HG03460 (cell line): ENCODE data around the gene ULK3.

ENCODE experiments used
- ATAC-seq: cut with Tn5 transposase; IDR thresholded peaks from one replicate; pipeline ENCODE4 v1.9.1; 2021; ENCODE audit not compliant: unreplicated experiment

Gene ULK3

DNA sequence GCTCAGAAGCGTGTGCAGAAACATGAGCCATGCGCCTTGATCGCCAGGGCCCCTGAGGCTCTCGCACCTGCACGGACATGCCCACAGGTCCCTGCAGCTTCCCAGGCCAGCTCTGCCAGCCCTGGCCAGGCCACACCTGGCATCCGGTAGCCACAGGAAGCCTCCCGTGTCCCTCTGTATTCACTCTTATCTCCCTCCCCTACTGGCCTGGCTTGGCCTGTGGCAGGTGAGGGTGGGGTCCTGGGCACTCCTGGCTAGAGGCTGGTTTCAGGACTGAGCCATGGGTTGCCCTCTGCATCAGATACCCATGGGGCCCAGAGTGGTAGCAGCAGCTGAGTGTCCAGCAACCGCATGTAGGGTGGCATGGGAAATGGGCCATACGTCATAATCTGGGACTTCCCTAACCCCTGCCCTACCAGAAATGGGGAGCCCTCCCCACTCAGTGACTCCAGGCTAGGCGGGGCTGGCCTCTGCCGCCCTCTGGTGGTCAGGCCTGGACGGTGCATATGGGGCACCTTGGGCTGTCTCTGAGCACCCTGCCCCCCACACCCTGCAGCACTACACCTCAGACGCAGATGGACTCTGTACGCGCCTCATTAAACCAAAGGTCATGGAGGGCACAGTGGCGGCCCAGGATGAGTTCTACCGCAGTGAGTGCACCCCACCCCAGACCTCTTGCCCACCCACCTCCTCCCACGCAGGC lies 42.9 kb downstream of the ULK3 start:
- ATAC-seq, result peak; percentile 64

DNA sequence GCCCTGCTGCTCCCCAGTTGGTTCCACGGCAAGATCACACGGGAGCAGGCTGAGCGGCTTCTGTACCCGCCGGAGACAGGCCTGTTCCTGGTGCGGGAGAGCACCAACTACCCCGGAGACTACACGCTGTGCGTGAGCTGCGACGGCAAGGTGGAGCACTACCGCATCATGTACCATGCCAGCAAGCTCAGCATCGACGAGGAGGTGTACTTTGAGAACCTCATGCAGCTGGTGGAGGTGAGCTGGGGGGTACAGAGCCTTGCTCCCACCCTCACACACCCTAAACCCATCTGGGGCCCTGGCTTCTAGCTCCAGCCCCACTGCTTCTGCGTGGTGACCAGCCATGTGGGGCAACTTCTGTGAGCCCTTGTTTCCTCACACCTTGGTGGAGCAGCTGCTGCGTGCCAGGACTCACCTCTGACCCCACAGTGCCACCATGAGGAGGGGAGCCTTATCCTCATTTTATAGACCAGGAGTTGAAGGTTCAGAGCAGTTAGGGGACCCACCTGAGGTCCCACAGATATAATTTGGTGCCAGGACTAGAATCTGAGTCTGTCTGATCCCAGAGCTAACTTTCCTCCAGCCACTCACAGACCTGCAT lies 43.6 kb downstream of the ULK3 start:
- no peak for ATAC-seq

DNA sequence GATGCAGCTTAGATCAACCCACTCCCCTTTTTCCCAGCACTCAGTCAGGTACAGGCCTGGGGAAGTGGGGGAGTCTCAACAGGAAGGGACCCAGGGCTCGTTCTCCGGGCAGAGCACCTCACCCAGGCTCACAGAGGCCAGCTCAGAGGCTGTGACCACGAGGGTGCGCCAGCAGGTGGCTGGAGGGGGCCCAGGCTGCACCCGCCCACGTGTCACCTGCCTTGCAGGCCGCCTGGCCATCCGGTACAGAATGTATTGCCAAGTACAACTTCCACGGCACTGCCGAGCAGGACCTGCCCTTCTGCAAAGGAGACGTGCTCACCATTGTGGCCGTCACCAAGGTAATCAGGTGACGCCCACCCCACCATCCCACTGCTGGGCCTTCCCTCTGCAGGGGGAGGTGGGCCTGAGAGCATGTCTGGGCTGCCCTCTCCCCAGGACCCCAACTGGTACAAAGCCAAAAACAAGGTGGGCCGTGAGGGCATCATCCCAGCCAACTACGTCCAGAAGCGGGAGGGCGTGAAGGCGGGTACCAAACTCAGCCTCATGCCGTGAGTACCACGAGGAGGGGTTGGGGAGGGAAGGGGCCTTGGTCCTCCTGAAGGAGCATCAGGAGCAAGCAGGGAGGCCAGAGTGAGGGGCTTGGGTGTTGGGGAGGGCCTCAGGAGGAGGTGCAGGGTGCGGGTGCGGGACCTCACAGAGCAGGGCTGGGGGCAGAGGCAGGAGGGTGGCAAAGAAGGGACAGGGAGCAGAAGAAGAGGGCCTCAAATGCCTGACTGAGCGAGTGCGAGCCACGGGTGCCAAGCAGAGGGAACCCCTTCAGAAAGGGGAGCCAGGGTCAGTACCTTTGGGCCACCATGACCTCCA lies 44.3 kb downstream of the ULK3 start:
- no peak for ATAC-seq

DNA sequence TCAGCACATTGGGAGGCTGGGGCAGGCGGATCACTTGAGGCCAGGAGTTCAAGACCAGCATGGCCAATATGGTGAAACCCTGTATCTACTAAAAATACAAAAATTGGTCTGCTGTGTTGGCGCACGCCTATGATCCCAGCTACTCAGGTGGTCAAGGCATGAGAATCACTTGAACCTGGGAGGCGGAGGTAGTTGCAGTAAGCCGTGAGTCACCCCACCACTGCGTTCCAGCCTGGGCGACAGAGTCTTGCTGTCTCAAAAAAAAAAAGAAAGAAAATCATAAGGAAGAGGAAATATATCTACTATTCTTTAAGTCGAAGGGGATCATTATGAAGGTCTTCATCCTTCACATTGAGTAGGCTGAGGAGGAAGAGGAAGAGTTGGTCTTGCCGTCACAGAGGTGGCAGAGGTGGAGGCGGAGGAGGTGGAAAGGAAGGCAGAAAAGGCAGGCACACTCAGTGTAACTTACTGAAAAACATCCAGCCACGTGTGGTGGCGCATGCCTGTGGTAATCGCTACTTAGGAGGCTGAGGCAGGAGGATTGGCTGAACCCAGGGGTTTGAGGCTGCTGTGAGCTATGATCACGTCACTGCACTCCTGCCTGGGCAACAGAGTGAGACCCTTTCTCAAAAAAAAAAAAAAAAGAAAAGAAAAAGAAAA lies 46.9 kb downstream of the ULK3 start:
- no peak for ATAC-seq

DNA sequence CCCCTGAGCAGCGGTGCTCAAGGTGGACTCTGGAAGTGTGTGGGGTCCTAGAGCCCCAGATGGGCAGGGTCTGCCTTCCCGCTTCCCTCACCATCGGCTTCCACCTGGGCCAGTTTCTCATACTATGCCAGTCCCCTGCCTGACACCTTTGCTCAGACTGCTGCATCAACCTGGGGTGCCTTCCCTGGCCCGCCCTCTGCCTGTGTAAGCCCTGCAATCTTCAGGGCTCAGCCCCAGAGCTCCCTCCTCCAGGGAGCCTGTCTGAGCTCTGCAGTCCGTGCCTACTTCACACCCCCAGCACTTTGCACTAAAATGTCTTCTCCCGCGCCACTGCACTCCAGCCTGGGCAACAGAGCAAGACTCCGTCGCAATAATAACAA lies 48.0 kb downstream of the ULK3 start:
- no peak for ATAC-seq

DNA sequence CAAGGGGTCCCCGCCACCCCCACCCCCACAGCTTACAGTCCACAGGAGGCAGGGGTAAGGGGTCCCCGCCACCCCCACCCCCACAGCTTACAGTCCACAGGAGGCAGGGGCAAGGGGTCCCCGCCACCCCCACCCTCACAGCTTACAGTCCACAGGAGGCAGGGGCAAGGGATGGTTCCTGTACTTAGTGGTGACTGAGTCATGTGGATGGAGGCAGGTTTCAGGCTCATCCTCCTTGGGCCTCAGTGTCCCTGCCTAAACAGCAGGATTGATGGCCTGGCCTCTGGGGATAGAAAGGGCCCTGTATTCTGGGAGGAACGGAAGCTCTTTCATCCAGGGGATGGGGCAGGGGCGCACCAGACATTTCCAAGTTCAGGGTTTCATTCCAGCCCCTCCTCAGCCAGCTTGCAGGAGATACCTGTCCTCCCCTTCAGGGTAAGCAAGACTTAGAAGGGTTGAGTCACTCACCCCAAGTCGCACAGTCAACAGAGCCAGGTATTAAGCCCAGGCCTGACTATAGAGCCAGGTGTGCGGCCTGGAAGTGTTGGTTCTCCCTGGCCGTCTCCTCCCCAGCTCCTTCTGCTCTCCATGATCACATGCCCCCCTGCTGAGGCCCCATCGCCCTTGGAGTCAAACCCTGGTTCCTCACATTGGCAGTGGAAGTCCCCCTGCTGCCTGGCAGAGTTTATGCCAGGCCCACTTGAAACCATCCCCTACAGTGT lies 48.5 kb downstream of the ULK3 start:
- no peak for ATAC-seq

DNA sequence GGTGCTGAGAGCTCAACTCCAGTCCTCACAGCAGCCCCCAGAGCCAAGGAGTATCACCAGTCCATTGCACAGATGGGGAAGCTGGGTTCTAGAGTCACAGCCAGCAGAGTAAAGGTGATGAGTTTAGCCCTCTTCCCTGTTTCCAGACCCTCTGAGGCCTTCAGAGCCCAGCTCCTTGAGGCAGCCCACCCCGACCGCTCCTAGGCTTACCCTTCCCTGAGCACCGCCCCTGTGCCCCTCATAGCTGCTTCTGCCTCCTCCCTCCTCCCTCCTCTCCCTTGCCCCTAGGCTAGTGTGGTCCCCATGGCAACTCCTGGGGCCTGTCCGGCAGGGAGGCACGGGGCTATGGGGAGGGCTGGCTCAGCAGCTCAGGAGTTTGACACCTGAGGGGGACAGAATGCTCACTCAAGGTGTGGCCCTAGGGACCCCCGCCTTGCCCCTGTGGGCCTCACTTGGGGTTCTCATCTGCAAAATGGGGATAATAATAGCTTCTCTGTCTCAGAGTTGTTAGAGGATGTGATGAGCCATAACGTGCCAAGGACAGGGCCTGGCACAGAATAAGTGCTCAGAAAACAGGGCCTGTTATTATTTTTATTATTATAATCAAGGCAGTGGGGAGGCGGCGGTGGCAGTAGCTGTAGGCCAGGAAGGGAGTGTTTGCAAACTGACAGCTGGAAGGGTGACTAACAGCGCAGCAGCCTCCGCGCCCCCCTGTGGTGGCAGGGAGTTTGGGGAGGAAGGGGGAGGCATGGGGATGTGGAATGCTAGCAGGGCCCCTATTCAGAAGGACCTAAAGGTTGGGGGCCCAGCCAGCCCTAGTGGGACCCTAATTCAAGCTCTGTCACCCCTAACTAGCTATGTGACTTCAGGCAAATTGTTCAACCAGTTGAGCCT lies 49.6 kb downstream of the ULK3 start:
- ATAC-seq, result no peak

DNA sequence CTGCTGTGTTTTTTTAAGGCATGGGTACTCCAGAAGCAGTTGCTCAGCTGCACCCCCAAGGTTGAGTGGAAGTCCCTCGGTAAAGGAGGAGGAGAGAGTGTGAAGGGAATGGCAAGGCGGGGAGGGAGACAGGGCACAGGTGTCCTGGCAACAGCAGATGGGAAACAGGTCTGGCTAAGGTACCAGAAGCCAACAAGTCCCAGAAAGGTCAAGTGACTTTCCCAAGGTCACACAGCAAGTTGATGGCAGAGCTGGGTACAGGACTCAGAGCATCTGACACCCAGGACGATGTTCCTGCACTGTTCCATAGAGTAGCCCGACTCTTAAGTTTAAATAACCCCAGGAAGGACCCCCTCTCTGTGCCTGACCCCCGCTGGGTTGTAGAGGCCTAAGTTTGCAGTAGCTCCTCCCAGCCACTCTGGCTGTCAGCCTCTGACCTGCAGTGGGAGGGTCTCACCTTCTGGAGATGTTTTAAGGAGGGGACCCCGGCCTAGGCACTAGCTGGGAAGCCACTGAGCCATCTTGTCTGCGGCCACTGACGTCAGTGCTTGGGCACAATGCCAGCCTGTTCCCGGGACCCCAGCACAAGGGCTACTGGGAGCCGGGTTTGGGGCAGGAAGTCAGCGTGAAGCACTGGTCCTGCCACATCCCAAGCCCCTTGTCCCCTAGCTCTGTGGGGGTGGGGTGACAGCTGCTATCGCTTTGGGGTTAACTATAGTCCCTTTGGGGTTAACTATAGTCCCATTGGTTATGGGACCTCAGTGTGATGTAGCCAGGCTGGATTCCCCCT lies 50.5 kb downstream of the ULK3 start:
- ATAC-seq, result no peak

DNA sequence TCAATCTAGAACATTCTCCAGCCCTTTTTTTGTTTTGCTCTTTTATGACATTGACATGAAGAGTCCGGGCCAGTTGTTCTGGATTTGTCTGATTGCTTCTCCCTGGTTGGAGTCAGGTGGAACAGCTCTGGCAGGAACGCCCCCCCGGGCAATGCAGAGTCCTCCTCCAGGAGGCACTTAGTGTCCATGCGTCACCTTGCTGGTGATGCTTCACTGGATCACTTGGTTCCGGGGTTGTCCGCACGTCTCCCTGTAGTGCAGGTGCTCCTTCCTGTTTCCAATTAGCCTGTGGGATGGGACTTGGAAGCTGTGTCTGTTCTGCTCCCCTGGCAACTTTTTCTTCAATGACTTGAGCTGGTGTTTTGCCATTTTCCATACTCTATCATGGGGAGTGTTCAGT lies 51.3 kb downstream of the ULK3 start:
- ATAC-seq, result no peak

DNA sequence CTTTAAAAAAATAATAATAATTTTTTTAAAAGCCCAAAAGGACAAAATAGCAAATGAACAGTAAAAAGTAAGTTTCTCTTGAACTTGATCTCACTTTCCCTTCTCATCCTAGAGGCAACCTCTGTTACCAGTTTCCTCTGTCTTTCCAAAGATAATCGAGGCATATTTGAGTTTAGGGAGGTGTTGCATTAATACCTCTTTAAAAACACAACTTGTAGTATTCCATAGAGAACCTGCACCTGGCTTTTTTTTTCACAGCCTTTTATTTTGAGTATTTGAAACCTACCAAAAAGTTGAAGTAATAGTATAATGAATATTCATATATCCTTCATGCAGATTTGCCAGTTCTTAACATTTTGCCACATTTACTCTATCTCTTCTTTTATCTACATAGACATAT lies 51.9 kb downstream of the ULK3 start:
- no peak for ATAC-seq

DNA sequence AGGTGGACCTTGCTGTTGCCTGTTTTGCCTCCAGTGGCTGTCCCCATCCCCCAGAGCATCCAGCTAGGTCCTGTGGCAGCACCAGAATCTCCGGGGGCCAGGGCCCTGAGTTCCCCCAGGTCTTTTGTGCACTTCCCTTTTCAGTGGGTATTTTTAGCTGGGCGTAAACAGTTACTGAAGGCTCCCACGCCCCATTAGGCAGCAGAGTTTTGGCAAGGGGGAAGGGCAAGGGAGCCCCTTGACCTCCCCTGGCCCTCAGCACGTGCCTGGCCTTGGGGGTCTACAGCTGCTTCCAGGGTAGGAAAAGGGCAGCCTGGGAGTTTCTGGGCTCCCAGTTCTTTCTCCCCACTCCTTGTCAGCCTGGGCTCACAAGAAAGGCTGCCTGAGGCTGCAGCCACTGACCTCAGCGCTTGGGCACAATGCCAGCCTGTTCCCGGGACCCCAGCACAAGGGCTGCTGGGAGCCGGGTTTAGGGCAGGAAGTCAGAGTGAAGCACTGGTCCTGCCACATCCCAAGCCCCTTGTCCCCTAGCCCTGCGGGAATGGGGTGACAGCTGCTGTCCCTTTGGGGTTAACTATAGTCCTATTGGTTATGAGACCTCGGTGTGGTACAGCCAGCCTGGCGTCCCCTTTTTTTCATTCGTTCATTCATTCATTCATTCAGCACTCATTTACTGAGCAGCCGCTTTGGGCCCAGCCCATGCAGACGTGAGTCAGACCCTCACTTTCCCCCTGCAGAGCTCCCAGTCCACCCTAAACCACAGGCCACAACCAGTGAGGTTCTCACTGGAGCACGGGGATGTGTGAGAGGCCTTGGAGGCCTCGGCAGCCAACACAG lies 52.7 kb downstream of the ULK3 start:
- no peak for ATAC-seq

DNA sequence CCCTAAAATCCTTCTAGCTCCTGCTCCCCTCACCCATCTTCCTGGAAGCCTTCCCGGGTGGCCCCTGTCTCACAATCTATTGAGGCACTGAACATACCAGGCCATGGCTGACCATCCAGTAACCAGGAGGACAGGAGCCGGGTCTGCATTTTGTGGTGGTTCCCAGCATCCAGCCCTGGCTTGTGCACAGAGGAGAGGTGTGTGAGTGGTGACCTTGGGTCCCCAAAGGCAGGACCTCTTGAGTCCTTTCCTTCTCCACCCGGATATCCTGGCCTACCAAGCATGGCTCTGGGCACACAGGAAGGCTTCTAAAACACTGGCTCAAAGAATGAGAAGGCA lies 53.2 kb downstream of the ULK3 start:
- ATAC-seq, result no peak

DNA sequence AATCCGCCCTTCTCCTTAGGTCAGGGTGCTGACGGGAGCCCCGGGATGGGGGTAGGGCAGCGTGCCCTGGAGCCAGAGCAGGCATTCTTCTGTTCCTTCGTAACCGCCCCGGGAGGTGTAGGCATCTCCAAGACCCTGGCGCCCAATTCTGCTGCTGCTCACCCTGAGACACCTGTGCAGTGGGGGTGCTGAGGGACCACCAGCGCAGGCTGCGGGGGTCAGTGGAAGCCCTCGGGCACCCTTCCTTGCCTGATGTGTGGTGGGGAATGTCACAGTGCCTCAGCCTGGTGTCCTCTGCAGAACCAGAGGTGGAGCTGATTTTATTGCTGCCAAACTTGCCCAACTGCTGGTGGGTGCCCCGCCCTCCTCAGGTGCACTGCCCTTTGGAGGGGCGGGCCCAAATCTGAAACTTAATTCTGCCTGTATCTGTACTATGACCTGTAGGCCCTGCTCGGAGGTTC lies 53.8 kb downstream of the ULK3 start:
- ATAC-seq, result no peak

DNA sequence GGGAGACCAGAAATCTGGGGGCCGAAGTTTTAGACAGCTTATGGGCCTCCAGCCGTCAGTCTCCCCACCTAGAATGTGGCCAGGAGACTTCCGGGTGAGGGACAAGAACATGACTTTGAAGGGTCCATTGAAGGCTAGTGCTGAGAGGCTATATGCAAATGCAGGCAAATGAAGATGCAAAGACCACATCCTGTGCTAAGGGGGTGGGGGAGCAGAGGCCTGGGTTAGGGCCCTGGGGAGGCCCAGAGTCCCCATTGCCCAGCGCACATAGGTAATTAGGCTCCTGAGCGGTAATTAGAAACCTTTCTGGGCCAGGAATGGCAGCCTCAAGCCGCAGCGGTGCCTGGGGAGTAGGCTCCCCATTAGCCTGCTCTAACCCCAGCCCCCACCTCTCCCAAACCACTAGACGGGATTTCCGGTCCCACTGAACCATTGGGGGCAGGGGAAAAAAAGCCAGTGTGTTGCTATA lies 54.2 kb downstream of the ULK3 start:
- ATAC-seq, result peak; percentile 27

DNA sequence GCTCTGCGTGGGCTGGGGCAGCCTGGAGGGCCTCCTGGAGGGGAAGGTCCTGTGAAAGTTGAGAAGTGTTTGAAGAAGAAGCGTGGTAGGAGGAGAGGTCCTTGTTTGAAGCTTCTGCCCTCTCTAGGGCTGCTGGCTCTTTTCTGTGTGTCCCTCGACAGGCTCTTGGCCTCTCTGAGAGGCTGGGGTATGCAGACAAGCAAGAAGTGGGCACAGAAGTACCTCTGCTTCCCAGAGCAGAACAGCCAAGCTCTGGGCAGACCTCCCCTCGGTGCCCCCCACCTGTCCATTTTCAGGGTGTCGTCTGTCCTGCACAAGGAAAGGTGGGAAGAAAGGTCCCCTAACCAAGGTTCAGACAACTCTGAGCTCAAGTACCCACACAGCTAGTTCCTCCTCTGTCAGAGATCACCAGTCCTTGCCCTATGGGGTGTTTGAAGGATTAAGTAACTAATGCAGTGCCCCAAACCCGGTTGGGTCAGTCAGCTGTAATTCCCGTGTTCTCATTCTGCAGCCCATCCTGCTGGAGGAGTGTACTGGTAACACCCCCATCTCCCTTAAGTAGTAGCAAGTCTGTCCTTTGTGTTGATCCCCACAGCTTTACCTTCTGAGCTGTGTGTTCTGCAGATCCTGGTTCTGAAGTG lies 54.8 kb downstream of the ULK3 start:
- no peak for ATAC-seq

DNA sequence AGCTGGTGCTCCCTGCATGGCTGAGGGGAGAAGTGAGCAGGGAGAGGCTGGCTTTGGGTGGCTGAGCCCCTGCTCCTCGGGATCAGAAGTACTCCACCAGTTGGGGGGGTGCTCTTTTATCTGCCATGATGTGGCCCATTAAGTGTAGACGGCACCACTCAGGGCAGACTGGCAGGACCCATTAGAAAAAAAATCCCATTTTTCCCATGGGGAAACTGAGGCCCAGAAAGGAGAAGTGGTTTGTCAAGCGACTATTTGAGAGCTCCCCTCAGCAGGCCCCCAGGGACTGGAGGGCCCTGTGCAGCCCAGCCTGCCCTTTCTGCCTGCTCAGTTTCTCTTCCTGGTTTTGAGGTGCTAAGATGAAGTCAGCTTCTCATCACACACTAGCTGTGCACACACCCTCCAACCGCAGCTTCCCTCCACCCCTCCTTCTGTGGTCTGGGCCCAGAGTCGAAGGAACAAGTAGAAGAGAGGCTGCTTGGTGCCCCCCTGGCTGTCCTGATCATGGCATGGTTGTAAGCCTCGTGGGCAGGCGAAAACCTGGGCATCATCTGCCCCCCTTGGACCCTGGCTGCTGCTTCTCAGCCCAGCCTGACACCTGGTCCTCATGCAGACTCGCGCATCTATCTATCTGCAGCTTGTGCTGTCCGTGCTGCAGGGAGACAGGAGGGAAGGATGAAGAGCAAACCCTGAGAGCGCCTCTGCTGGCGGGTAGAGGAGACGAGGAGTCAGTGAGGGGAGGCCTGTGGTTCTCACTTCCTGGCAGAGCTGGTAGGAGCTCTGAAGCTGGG lies 55.5 kb downstream of the ULK3 start:
- ATAC-seq, result peak; percentile 42
